Measurements from ENCODE around the gene CD27.
"Not testable (repeated sequence)": the region's sequence is repeated elsewhere in the genome, so short reads cannot be mapped to it uniquely, and the experiment has no call there.

Gene CD27

GRCh38 chr12:6471989-6472360 lies 27.2 kb downstream of the CD27 start:
- Histone ChIP-seq H3K4me3 (ENCODE audit: extremely low read depth, insufficient read depth, low read length, poor library complexity, severe bottlenecking) (no peak overlapping the region), H3K36me3 (ENCODE audit: control insufficient read depth, insufficient read depth, low read length) (peaks cover 8% of the 10 kb centered on the region), H3K4me1 (ENCODE audit: control insufficient read depth, insufficient read depth, low read length, poor library complexity, severe bottlenecking) (no peaks in the 10 kb centered on the region), H3K9me3 (ENCODE audit: control insufficient read depth, low read length) (no peaks in the 10 kb centered on the region), H3K27ac (ENCODE audit: low read depth, low read length, severe bottlenecking) (no peak overlapping the region)
- WGBS, 2 experiments (ENCODE audit: insufficient coverage in 2 of 2) = 100% methylated on average over 1 of the region's 1 CpG

- WGBS, 2 experiments (ENCODE audit: insufficient coverage in 2 of 2) = 91 to 100% methylated on average over 2 to 11 of the region's 11 CpGs
- Histone ChIP-seq H3K27ac (ENCODE audit: low read depth, low read length, severe bottlenecking) (no peak overlapping the region), H3K36me3 (ENCODE audit: control insufficient read depth, insufficient read depth, low read length) (peaks cover 8% of the 10 kb centered on the region), H3K4me3 (ENCODE audit: extremely low read depth, insufficient read depth, low read length, poor library complexity, severe bottlenecking) (no peak overlapping the region), H3K4me1 (ENCODE audit: control insufficient read depth, insufficient read depth, low read length, poor library complexity, severe bottlenecking) (no peaks in the 10 kb centered on the region), H3K9me3 (ENCODE audit: control insufficient read depth, low read length) (no peaks in the 10 kb centered on the region)
Observed at GRCh38 chr12:6472491-6472890, 27.7 kb downstream of the CD27 start.

GRCh38 chr12:6475233-6475975 lies 30.6 kb downstream of the CD27 start:
- H3K4me1 ChIP-seq (ENCODE audit: control insufficient read depth, insufficient read depth, low read length, poor library complexity, severe bottlenecking) = not testable (repeated sequence)

GRCh38 chr12:6476489-6476888 lies 31.7 kb downstream of the CD27 start:
- H3K36me3 ChIP-seq (ENCODE audit: control insufficient read depth, insufficient read depth, low read length) = no peaks in the 10 kb centered on the region
- H3K27ac ChIP-seq (ENCODE audit: low read depth, low read length, severe bottlenecking) = no peak overlapping the region
- H3K9me3 ChIP-seq (ENCODE audit: control insufficient read depth, low read length) = no peaks in the 10 kb centered on the region
- 94 to 96% methylated on average over 2 to 3 of the region's 3 CpGs for WGBS, 2 experiments (ENCODE audit: insufficient coverage in 2 of 2)
- no peak overlapping the region for H3K4me3 ChIP-seq (ENCODE audit: extremely low read depth, insufficient read depth, low read length, poor library complexity, severe bottlenecking)
- H3K4me1 ChIP-seq (ENCODE audit: control insufficient read depth, insufficient read depth, low read length, poor library complexity, severe bottlenecking) = no peaks in the 10 kb centered on the region

More at GRCh38 chr12:6475233-6475975, 30.6 kb downstream of the CD27 start:
- H3K4me3 ChIP-seq (ENCODE audit: extremely low read depth, insufficient read depth, low read length, poor library complexity, severe bottlenecking); H3K9me3 ChIP-seq (ENCODE audit: control insufficient read depth, low read length); H3K36me3 ChIP-seq (ENCODE audit: control insufficient read depth, insufficient read depth, low read length); H3K27ac ChIP-seq (ENCODE audit: low read depth, low read length, severe bottlenecking): not testable (repeated sequence)
- WGBS, 2 experiments (ENCODE audit: insufficient coverage in 2 of 2) = 94 to 96% methylated on average over 6 to 27 of the region's 48 CpGs

GRCh38 chr12:6477601-6478377 lies 33.0 kb downstream of the CD27 start:
- H3K36me3 ChIP-seq (ENCODE audit: control insufficient read depth, insufficient read depth, low read length); H3K4me3 ChIP-seq (ENCODE audit: extremely low read depth, insufficient read depth, low read length, poor library complexity, severe bottlenecking): not testable (repeated sequence)

GRCh38 chr12:6478416-6478815 lies 33.7 kb downstream of the CD27 start:
- no peaks in the 10 kb centered on the region for H3K4me1 ChIP-seq (ENCODE audit: control insufficient read depth, insufficient read depth, low read length, poor library complexity, severe bottlenecking)
- no peaks in the 10 kb centered on the region for H3K9me3 ChIP-seq (ENCODE audit: control insufficient read depth, low read length)
- no peaks in the 10 kb centered on the region for H3K36me3 ChIP-seq (ENCODE audit: control insufficient read depth, insufficient read depth, low read length)
- 86 to 90% methylated on average over 18 to 20 of the region's 20 CpGs for WGBS, 2 experiments (ENCODE audit: insufficient coverage in 2 of 2)
- H3K4me3 ChIP-seq (ENCODE audit: extremely low read depth, insufficient read depth, low read length, poor library complexity, severe bottlenecking) = no peak overlapping the region
- H3K27ac ChIP-seq (ENCODE audit: low read depth, low read length, severe bottlenecking) = no peak overlapping the region

More at GRCh38 chr12:6477601-6478377, 33.0 kb downstream of the CD27 start:
- not testable (repeated sequence) for H3K9me3 ChIP-seq (ENCODE audit: control insufficient read depth, low read length); H3K27ac ChIP-seq (ENCODE audit: low read depth, low read length, severe bottlenecking); H3K4me1 ChIP-seq (ENCODE audit: control insufficient read depth, insufficient read depth, low read length, poor library complexity, severe bottlenecking)
- WGBS, 2 experiments (ENCODE audit: insufficient coverage in 2 of 2) = 93 to 97% methylated on average over 35 to 37 of the region's 37 CpGs

- H3K4me1 ChIP-seq (ENCODE audit: control insufficient read depth, insufficient read depth, low read length, poor library complexity, severe bottlenecking) = peaks cover 8% of the 10 kb centered on the region
- H3K9me3 ChIP-seq (ENCODE audit: control insufficient read depth, low read length) = no peaks in the 10 kb centered on the region
- WGBS, 2 experiments (ENCODE audit: insufficient coverage in 2 of 2) = 83 to 100% methylated on average over 1 of the region's 1 CpG
- H3K27ac ChIP-seq (ENCODE audit: low read depth, low read length, severe bottlenecking) = no peak overlapping the region
- H3K4me3 ChIP-seq (ENCODE audit: extremely low read depth, insufficient read depth, low read length, poor library complexity, severe bottlenecking) = no peak overlapping the region
- H3K36me3 ChIP-seq (ENCODE audit: control insufficient read depth, insufficient read depth, low read length) = peaks cover 14% of the 10 kb centered on the region
Observed at GRCh38 chr12:6488240-6488639, 43.5 kb downstream of the CD27 start.

- peaks cover 8% of the 10 kb centered on the region for H3K4me1 ChIP-seq (ENCODE audit: control insufficient read depth, insufficient read depth, low read length, poor library complexity, severe bottlenecking)
- no peaks in the 10 kb centered on the region for H3K9me3 ChIP-seq (ENCODE audit: control insufficient read depth, low read length)
- 76 to 85% methylated on average over 3 to 4 of the region's 4 CpGs for WGBS, 2 experiments (ENCODE audit: insufficient coverage in 2 of 2)
- H3K27ac ChIP-seq (ENCODE audit: low read depth, low read length, severe bottlenecking) = no peak overlapping the region
- peaks cover 14% of the 10 kb centered on the region for H3K36me3 ChIP-seq (ENCODE audit: control insufficient read depth, insufficient read depth, low read length)
- no peak overlapping the region for H3K4me3 ChIP-seq (ENCODE audit: extremely low read depth, insufficient read depth, low read length, poor library complexity, severe bottlenecking)
Observed at GRCh38 chr12:6489449-6489848, 44.7 kb downstream of the CD27 start.

GRCh38 chr12:6490673-6491072 lies 45.9 kb downstream of the CD27 start:
- not testable (repeated sequence) for H3K9me3 ChIP-seq (ENCODE audit: control insufficient read depth, low read length); H3K4me3 ChIP-seq (ENCODE audit: extremely low read depth, insufficient read depth, low read length, poor library complexity, severe bottlenecking)
- WGBS, 2 experiments (ENCODE audit: insufficient coverage in 2 of 2) = no CpG with 5 or more reads among the region's 1 CpG

GRCh38 chr12:6492838-6493496 lies 48.2 kb downstream of the CD27 start, which contains the start of gene MRPL51:
TSS of gene MRPL51 (minus strand) at chr12:6493262. CDS start at chr12:6493136, 126 bp downstream.
- Histone ChIP-seq H3K4me1 (ENCODE audit: control insufficient read depth, insufficient read depth, low read length, poor library complexity, severe bottlenecking) (peaks cover 11% of the 10 kb centered on the region), H3K36me3 (ENCODE audit: control insufficient read depth, insufficient read depth, low read length) (peaks cover 42% of the 10 kb centered on the region), H3K27ac (ENCODE audit: low read depth, low read length, severe bottlenecking) (peak within 1 kb of the TSS; percentile 98), H3K9me3 (ENCODE audit: control insufficient read depth, low read length) (no peaks in the 10 kb centered on the region), H3K4me3 (ENCODE audit: extremely low read depth, insufficient read depth, low read length, poor library complexity, severe bottlenecking) (peak within 1 kb of the TSS; percentile 87)
- WGBS, 2 experiments (ENCODE audit: insufficient coverage in 2 of 2) = 0% methylated on average over 27 to 35 of the region's 39 CpGs

More at GRCh38 chr12:6490673-6491072, 45.9 kb downstream of the CD27 start:
- H3K27ac ChIP-seq (ENCODE audit: low read depth, low read length, severe bottlenecking) = not testable (repeated sequence)
- H3K36me3 ChIP-seq (ENCODE audit: control insufficient read depth, insufficient read depth, low read length) = peaks cover 19% of the 10 kb centered on the region
- peaks cover 11% of the 10 kb centered on the region for H3K4me1 ChIP-seq (ENCODE audit: control insufficient read depth, insufficient read depth, low read length, poor library complexity, severe bottlenecking)
